ENCODE data around the gene CACTIN. TPM values are rescaled to one million over a fixed set of nuclear protein-coding genes. Genes with fewer than 3 reads are reported as not detected.

Gene CACTIN
- total and polyA plus RNA-seq, 2 of the 8 experiments (the other 6 are each of a cell fraction or from before 2014, with no cell fraction given): 25.8 to 29.9 TPM

DNA sequence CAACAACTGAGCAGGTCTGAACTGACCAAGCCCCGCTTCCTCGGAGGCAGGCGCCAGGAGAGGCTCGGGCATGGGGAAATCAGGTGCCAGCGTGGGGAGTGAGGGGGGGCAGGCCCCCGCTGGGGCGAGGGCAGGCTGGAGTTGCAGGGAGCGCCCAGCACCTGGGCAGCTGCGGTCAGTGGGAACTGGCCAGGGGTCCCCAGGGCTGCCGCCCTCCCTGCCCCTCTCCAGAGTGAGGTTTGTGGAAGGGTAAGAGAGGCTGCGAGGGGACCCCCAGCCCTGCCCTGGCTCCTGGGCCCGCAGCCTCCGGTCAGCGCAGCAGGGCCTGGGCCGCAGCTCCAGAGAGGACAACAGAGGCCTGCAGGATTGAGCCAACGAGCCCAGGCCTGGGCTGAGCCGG, 41.2 kb upstream of the CACTIN start (continued):
- no peak for TF ChIP-seq BCL11A (IDR thresholded peaks at IDR 0.05; ENCODE audit: low read depth in 2 of 2, low read length in 2 of 2)
